Midbrain (tissue), 1 donor: ENCODE measurements around the gene C1QTNF12.

ENCODE experiments used
- DNase-seq: peaks from one replicate; lab custom pipeline; 2025; lab: John Stamatoyannopoulos, UW

The C1QTNF12 gene

DNA sequence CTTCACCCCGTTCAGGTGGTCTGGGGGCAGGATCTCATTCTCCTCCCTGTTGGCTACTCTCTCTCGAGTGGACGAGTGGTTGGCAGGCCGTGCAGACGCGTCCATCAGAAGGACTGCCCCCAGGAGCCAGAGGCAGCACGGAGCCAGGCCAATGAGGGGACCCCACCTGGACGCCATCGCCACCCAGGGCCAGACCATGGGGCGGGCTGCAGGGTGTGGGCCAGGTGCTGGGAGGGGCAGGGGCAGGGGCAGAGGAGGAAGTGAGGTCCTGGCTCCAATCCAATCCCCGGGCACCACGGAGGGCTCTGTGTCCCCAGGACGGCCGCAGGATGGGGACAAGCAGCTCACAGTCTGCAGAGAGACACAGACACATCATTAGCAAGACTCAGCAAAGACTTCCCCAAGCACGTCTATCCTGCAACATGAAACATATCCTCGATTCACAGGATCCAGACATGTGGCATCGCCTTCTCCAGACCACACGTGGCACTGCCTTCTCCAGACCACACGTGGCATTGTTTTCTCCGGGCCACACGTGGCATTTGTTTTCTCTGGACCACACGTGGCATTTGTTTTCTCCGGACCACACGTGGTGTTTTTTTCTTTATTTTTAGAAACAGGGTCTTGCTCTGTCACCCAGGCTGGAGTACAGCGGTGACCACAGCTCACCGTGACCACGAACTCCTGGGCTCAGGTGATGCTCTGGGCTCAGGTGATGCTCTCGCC lies 17.8 kb downstream of the C1QTNF12 start:
- no peak for DNase-seq

GRCh38 chr1:1228187-1228586 lies 18.3 kb downstream of the C1QTNF12 start:
- DNase-seq: no peak

GRCh38 chr1:1227386-1227785 lies 19.1 kb downstream of the C1QTNF12 start:
- no peak for DNase-seq

DNA sequence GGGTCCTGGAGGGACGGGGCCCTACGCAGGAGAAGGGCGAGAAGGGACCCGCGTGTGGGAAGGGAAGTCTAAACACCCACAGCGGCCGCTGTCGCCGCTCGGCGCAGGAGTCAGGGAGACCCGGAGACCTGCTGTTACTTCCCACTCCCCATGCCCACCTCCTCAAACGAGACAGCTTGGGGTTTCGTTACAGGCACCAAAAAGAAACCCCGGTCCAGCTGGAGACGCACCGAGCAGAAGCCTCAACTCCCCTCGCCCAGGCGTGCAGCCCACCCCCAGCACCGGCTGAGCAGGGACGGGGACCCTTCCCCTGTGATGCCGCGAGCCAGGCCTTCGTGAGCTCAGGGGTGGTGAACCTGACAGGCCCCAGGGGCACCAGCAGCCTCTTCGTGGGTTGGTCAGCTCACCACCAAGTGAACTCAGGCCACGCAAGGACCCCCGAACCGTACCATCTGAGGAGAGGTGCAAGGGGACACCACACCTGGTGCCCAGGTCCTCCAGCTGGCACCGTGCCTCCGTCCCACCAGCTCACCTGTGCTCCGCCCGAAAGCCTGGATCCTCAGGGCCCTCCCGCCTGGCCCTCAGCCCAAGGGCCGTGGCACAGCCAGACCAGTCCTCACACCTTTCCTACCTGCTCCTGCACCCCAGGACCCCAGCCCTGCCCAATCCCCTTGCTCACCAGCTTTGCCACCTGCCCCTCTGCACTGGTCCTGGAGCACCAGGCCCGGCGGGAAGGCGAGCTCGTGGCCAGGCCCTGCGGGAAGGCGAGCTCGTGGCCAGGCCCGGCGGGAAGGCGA lies 19.8 kb downstream of the C1QTNF12 start:
- DNase-seq: no peak

- DNase-seq: no peak
Observed at GRCh38 chr1:1225913-1226312, 20.6 kb downstream of the C1QTNF12 start.

DNA sequence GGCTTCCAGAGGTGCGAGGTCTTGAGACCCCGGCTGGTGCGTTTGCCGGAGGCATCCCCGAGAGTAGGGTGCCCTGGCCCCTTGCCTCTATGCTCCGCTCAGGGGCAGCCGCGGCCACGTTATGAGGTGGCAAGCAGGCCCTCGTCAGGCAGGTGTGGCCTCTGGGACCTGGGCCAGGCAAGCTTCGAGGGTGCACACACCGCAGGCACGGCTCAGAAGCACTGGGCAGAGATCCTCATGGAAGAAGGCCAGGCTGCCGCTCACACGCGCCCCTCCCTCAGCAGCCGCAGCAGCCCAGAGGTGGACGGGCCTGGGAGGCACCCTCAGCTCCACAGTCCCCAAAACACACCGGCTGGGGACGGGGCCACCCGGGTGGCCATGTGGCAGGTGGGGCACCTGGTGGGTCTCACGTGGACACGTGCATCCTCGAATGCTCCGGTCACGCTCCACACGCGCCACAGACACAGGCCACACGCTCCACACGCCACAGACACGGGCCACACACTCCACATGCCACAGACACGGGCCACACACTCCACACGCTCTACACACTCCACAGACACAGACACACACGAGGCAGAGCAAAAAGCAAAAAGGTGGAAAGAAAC lies 21.2 kb downstream of the C1QTNF12 start:
- no peak for DNase-seq

GRCh38 chr1:1223891-1224290 lies 22.6 kb downstream of the C1QTNF12 start:
- DNase-seq: no peak

- DNase-seq: no peak
Observed at GRCh38 chr1:1223321-1223720, 23.2 kb downstream of the C1QTNF12 start.

DNA sequence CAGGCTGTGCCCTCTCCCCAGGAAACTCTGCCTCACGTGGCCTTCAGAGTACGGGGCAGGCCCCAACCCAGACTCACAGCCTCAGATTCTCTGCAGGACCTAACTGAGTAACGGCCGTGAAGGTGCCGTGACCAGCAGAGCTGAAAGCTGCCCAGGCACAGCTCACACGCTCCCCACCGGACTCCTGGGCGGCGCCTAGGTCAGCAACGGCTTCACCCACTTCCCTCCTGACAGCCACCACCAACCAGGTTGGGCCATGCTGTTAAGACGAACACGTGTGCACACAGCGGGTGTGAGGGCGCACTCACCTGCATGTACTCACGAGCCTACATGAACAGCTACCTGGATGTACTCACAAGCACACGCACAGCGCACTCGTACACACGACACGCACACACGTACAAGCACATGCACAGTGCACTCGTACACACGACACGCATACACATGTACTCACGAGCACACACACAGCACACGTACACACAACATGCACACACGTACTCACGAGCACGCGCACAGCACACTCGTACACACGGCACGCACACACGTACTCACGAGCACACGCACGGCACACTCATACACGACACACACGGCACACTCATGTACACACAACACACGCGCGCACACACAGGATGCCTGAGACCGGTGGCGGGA lies 23.8 kb downstream of the C1QTNF12 start:
- DNase-seq: no peak

DNA sequence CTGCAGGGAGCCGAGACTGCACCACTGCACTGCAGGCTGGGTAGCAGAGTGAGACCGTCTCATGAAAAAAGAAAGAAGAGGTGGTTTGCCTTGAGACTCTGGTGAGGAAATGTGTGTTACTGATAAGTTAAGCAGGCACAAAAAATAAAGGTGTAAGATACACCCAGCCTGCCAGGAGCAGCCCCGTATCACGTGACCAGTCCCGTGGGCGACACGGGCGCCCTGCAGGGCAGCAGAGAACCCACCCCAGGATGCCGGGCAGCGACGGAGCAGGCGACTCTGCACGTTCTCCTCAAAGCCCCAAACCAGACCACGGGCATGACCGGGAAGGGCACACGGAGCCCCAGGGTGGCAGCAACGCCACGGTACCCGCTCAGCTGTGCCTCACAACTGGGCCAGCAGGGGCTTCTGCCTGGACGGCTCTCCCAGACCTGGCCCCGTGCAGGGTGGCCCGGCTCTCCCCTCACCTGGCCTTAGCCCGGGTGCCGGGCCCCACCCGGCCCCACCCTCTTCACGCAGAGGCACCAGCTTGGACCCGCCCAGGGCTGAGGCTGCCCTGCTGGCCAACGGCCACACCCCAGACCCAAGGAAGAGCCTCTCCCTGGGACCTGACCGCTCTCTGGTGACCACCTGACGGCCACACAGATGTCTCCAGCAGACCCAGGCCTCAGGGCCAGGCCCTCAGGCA lies 24.5 kb downstream of the C1QTNF12 start:
- no peak for DNase-seq

- DNase-seq: no peak
Observed at GRCh38 chr1:1220197-1220596, 26.3 kb downstream of the C1QTNF12 start.

DNA sequence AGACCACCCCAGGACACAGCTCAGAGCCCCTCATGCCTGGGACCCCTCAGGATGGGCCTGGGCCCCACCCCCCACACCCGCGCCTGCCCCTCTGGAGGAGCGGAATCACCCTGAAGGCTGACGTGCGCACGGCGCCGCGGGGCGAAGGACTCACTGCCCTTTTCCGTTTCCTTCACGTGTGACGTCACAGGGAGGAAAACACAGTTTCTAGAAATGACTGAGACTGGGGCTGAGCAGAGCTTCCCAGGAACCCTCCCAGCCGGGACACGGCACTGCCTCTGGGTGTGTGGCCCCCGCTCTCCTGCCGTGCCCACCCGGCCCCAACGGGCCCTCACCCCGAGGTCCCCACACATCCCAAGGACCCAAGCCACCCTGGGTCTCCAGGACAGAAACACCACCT lies 27.2 kb downstream of the C1QTNF12 start:
- no peak for DNase-seq

- no peak for DNase-seq
Observed at GRCh38 chr1:1218524-1219200, 27.9 kb downstream of the C1QTNF12 start.

DNA sequence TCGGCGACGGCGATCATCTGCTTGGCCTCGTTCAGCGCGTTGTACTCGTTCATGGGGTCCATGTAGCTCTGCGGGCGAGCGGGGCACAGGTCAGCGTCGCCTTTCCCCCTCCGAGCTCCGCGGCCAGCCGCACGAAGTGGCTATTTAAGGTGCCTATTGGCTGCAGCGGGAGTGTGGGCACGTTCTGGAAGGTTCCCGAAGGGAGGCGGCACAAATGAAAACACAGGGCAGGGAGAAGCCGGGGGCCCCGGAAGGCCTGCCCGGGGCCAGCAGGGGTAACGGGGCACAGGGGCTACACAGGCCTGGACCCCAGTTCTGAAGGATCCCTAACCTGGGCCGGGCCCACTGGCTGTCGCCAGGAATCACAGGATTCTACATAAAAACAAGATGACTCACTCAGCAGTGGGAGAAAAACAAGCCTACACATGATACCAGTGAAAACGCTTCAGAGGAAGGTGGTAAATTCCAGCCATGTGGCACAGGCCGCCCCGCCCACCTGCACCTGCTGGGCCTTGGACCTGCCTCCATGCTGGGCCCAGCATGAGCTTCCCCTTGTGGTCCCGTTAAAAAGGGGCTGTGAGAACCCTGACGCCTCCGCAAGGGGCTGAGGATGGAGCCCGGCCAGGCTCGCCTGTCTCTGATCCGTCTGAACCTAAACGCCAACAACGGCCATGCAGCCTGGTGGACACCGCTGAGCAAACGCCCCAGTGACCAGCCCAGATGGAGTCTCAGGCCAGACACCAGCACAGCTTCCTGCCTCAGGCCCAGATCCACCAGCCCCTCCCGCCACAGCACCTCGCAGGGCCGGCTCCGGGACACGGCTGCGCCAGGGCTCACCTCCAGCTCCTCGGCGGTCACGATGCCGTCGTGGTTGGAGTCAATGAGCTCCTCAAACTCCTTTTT lies 28.6 kb downstream of the C1QTNF12 start:
- no peak for DNase-seq

GRCh38 chr1:1216770-1217620 lies 29.5 kb downstream of the C1QTNF12 start:
- no peak for DNase-seq

- no peak for DNase-seq
Observed at GRCh38 chr1:1215881-1216605, 30.5 kb downstream of the C1QTNF12 start.

DNA sequence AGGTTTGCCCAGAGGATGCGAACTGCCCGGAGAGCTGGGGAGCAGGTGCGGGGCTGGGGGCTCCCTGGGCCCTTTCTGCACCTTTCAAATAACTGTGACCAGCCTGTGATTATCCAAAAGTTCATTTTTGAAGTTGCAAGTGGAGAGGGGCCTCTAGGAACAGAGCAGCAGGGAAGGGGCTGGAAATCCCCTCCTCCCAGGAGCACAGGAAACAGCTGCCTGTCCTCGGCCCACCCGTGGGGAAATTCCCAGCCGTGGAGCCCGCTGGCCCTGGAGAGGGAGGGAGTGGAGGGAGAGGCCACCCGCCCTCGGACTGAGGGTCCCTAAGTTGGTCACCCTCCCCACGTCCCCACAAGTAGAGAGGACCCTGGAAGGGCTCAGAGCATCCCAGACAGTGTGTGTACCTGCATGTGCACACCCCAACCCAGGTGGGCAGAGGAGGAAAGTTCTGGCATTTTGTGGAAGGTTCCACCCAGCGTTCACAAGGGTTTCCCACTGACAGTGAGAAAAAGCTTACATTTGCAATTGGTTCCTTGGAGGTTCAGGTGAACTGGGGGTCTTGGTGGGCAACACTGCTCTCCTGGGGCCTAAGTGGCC lies 31.3 kb downstream of the C1QTNF12 start:
- no peak for DNase-seq
